ENCODE data around the gene PCGF3. TPM values are rescaled to one million over a fixed set of nuclear protein-coding genes. Genes with fewer than 3 reads are reported as not detected.

PCGF3 gene
- total RNA-seq, 1 experiment from 2014 or later, result 66.3 TPM

DNA sequence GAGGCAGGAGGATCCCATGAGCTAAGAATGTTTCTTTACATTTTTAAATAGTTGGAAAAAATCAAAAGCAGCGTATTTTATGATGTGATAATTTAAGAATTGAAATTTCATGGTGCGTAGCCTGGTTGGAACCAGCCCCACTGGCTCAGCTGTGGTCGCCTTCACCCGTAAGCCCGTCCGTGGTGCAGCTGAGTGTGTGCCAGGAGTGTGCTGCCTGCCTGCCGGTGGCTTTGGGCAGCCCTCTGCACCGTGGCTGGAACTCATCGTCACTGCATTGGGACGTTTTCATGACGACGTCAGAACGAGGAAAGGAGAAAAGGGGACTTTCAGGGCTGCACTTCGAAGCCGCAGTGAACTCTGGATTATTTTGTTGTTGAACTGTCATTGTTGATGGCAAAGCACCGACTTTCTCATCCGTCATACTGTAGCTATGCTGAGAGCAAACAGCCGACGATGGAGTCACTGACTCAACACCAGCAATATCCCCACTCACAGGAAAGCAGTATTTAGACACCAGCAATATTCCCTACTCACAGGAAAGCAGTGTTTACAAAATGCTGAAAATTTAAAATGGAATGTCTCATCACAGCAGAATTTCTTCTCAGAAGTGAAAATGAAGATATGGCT, 35.1 kb downstream of the PCGF3 start:
- H2AFZ ChIP-seq (ENCODE audit: low read depth, low read length, poor library complexity, severe bottlenecking), result no peak overlapping the region
- H3K4me1 ChIP-seq (ENCODE audit: control insufficient read depth in 1 of 2, insufficient read depth in 2 of 2, low read length in 2 of 2), result no peaks in the 10 kb centered on the region
- CTCF ChIA-PET, result no interaction called here
- H3K9ac ChIP-seq (ENCODE audit: low read length), result no peak overlapping the region
- H4K20me1 ChIP-seq (ENCODE audit: insufficient read depth), result no peaks in the 10 kb centered on the region
- POLR2A ChIA-PET, result no interaction called here
- H3K27ac ChIP-seq (ENCODE audit: low read depth, low read length), result no peak overlapping the region
- H3K4me3 ChIP-seq (replicated peaks in 1 of 2; ENCODE audit: low read depth in 1 of 2, low read length in 2 of 2), result no peak overlapping the region
- intact Hi-C loops (cut with micrococcal nuclease), result no loop called here
- no peaks in the 10 kb centered on the region for H3K9me3 ChIP-seq (ENCODE audit: control insufficient read depth in 1 of 2, insufficient read depth in 1 of 2, low read depth in 1 of 2, low read length in 2 of 2)
- DNase-seq (ENCODE audit: low read depth, low spot score) (no peak), ATAC-seq (no peak)
- RAD21 ChIA-PET (ENCODE audit: low non-redundant PET in 1 of 2, low total read pairs in 2 of 2, uncharacterized antibody in 2 of 2, unreplicated experiment in 2 of 2), result no interaction called here
- H3K79me2 ChIP-seq (ENCODE audit: insufficient read depth, low read length), result no peaks in the 10 kb centered on the region
- BruUV-seq (replicated peaks), result no TSS peak
- H3K27me3 ChIP-seq (ENCODE audit: insufficient read depth, low read length), result no peaks in the 10 kb centered on the region
- peaks cover 0 to 14% of the 10 kb centered on the region in 2 experiments; a peak in 3 of 4 replicates for H3K36me3 ChIP-seq (ENCODE audit: control insufficient read depth in 1 of 2, insufficient read depth in 2 of 2, low read length in 2 of 2)
- TF ChIP-seq, protein P1, sequence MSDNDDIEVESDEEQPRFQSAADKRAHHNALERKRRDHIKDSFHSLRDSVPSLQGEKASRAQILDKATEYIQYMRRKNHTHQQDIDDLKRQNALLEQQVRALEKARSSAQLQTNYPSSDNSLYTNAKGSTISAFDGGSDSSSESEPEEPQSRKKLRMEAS (IDR thresholded peaks at IDR 0.05), result no peak
- TF ChIP-seq EGR1 (IDR thresholded peaks at IDR 0.05; ENCODE audit: low read depth) (no peak), FOSL1 (IDR thresholded peaks at IDR 0.05; ENCODE audit: low read depth) (no peak), TCF7L2 (IDR thresholded peaks at IDR 0.05; ENCODE audit: borderline replicate concordance, extremely low read depth, insufficient read depth, insufficient read length) (no peak), EZH2phosphoT487 (IDR thresholded peaks at IDR 0.05; ENCODE audit: borderline replicate concordance) (no peak), ZNF274 (IDR thresholded peaks at IDR 0.05; ENCODE audit: low read depth, low read length) (no peak), SRF (IDR thresholded peaks at IDR 0.05; ENCODE audit: low read depth) (no peak), RAD21 (IDR thresholded peaks at IDR 0.05; ENCODE audit: low read depth) (no peak), EZH2 (IDR thresholded peaks at IDR 0.05) (no peak), CEBPB (IDR thresholded peaks at IDR 0.05; ENCODE audit: low read depth) (no peak), POLR2A (IDR thresholded peaks at IDR 0.05; ENCODE audit: borderline replicate concordance, extremely low read depth, insufficient read depth, insufficient read length) (no peak), SP1 (IDR thresholded peaks at IDR 0.05; ENCODE audit: low read depth) (no peak), ELF1 (IDR thresholded peaks at IDR 0.05; ENCODE audit: borderline replicate concordance, low read depth) (no peak), ZFX (IDR thresholded peaks at IDR 0.05) (no peak), YY1 (IDR thresholded peaks at IDR 0.05; ENCODE audit: extremely low read depth, insufficient replicate concordance, low read depth, low read length) (no peak), SIN3A (IDR thresholded peaks at IDR 0.05; ENCODE audit: low read depth) (no peak), JUND (IDR thresholded peaks at IDR 0.05) (no peak)
- TF ChIP-seq, protein P2, sequence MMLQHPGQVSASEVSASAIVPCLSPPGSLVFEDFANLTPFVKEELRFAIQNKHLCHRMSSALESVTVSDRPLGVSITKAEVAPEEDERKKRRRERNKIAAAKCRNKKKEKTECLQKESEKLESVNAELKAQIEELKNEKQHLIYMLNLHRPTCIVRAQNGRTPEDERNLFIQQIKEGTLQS (IDR thresholded peaks at IDR 0.05), result no peak
- TF ChIP-seq, protein P3, sequence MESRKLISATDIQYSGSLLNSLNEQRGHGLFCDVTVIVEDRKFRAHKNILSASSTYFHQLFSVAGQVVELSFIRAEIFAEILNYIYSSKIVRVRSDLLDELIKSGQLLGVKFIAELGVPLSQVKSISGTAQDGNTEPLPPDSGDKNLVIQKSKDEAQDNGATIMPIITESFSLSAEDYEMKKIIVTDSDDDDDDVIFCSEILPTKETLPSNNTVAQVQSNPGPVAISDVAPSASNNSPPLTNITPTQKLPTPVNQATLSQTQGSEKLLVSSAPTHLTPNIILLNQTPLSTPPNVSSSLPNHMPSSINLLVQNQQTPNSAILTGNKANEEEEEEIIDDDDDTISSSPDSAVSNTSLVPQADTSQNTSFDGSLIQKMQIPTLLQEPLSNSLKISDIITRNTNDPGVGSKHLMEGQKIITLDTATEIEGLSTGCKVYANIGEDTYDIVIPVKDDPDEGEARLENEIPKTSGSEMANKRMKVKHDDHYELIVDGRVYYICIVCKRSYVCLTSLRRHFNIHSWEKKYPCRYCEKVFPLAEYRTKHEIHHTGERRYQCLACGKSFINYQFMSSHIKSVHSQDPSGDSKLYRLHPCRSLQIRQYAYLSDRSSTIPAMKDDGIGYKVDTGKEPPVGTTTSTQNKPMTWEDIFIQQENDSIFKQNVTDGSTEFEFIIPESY (IDR thresholded peaks at IDR 0.05; ENCODE audit: extremely low read depth, insufficient replicate concordance, low read length), result no peak
- TF ChIP-seq, protein P4, sequence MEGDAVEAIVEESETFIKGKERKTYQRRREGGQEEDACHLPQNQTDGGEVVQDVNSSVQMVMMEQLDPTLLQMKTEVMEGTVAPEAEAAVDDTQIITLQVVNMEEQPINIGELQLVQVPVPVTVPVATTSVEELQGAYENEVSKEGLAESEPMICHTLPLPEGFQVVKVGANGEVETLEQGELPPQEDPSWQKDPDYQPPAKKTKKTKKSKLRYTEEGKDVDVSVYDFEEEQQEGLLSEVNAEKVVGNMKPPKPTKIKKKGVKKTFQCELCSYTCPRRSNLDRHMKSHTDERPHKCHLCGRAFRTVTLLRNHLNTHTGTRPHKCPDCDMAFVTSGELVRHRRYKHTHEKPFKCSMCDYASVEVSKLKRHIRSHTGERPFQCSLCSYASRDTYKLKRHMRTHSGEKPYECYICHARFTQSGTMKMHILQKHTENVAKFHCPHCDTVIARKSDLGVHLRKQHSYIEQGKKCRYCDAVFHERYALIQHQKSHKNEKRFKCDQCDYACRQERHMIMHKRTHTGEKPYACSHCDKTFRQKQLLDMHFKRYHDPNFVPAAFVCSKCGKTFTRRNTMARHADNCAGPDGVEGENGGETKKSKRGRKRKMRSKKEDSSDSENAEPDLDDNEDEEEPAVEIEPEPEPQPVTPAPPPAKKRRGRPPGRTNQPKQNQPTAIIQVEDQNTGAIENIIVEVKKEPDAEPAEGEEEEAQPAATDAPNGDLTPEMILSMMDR (IDR thresholded peaks at IDR 0.05 in 2 of 3, conservative IDR thresholded peaks at IDR 0.05 in 1 of 3; ENCODE audit: borderline replicate concordance in 1 of 3, insufficient read depth in 1 of 3, low read depth in 2 of 3, low read length in 2 of 3), result no peak
- no peaks in the 10 kb centered on the region for H3K9me2 ChIP-seq (ENCODE audit: insufficient read depth)
- H3K4me2 ChIP-seq (ENCODE audit: low read length), result no peak overlapping the region
